IMR-90 (cell line): ENCODE data around the gene INF2. TPM values are rescaled to one million over a fixed set of nuclear protein-coding genes. Genes with fewer than 3 reads are reported as not detected.

Experiments used
- ATAC-seq: fragments of 200-7000 bp; cut with Tn5 transposase; 2 replicates; pipeline ENCODE4 v1.9.1; 2020; ENCODE audit warnings: low read depth, mild to moderate bottlenecking, moderate library complexity
- BruUV-seq: library from RNA; stranded (reverse); fragments of 400-500 nt; replicated peaks from 2 replicates; lab custom pipeline; 2021; lab: Mats Ljungman, UMichigan
- CTCF ChIA-PET: fragments of 300-600 bp; formaldehyde crosslinking; extraction: SDS; loops from one replicate; lab custom pipeline; 2021; ENCODE audit warnings: antibody characterized with exemption; lab: Yijun Ruan, JAX
- POLR2A ChIA-PET: fragments of 300-600 bp; sonication (Branson Sonifier 250); formaldehyde crosslinking; loops from one replicate; lab custom pipeline; 2022; ENCODE audit warnings: antibody characterized with exemption; ENCODE audit not compliant: unreplicated experiment; lab: Charles Lee
- DNase-seq: peaks from one replicate; pipeline ENCODE4 v3.0.0; 2013
- H2AFZ ChIP-seq: replicated peaks from 2 replicates; pipeline ENCODE3; 2013; ENCODE audit warnings: low read length, mild to moderate bottlenecking; ENCODE audit not compliant: poor library complexity
- H2AK5ac ChIP-seq: 2 replicates; pipeline ENCODE4 v1.6.1; 2013; ENCODE audit warnings: low read depth, low read length, inconsistent platforms
- H2AK9ac ChIP-seq: replicated peaks from 2 replicates; pipeline ENCODE3; 2013; ENCODE audit warnings: mild to moderate bottlenecking, low read depth, low read length, moderate library complexity; ENCODE audit not compliant: poor library complexity
- H2BK120ac ChIP-seq: 2 replicates; pipeline ENCODE4 v1.6.1; 2013; ENCODE audit warnings: low read depth, low read length, inconsistent platforms
- H2BK15ac ChIP-seq: 3 replicates; pipeline ENCODE4 v1.6.1; 2013; ENCODE audit warnings: low read depth, low read length, inconsistent platforms
- H2BK20ac ChIP-seq: 2 replicates; pipeline ENCODE4 v1.6.1; 2013; ENCODE audit warnings: low read depth, mild to moderate bottlenecking, inconsistent platforms, low read length, moderate library complexity
- H2BK5ac ChIP-seq: 2 replicates; pipeline ENCODE4 v1.6.1; 2013; ENCODE audit warnings: mild to moderate bottlenecking, low read depth, low read length, inconsistent platforms; ENCODE audit not compliant: poor library complexity, severe bottlenecking
- H3K14ac ChIP-seq: replicated peaks from 2 replicates; pipeline ENCODE4 v1.6.1; 2013; ENCODE audit warnings: low read depth, low read length, inconsistent platforms
- H3K18ac ChIP-seq: 2 replicates; pipeline ENCODE4 v1.6.1; 2013; ENCODE audit warnings: low read depth, low read length, control low read depth
- H3K23ac ChIP-seq: 2 replicates; pipeline ENCODE4 v1.6.1; 2013; ENCODE audit warnings: low read depth, low read length, inconsistent platforms
- H3K27ac ChIP-seq: 2 replicates; pipeline ENCODE4 v1.5.1; 2013; ENCODE audit warnings: mild to moderate bottlenecking, control low read depth, low read length; ENCODE audit not compliant: insufficient read depth
- H3K27me3 ChIP-seq: 2 replicates; pipeline ENCODE4 v1.6.1; 2013; ENCODE audit warnings: low read length; ENCODE audit not compliant: control insufficient read depth, insufficient read depth
- H3K36me3 ChIP-seq: 2 replicates; pipeline ENCODE4 v1.6.1; 2013; ENCODE audit warnings: low read length, mixed read lengths; ENCODE audit not compliant: control insufficient read depth, insufficient read depth
- H3K4ac ChIP-seq: 2 replicates; pipeline ENCODE4 v1.6.1; 2013; ENCODE audit warnings: low read depth, low read length, inconsistent platforms
- H3K4me1 ChIP-seq: 2 replicates; pipeline ENCODE4 v1.6.1; 2013; ENCODE audit warnings: low read length, mixed read lengths; ENCODE audit not compliant: control insufficient read depth, insufficient read depth
- H3K4me2 ChIP-seq: 2 replicates; pipeline ENCODE4 v1.6.1; 2013; ENCODE audit warnings: low read depth, mild to moderate bottlenecking, control low read depth, low read length, moderate library complexity
- H3K4me3 ChIP-seq: 2 replicates; pipeline ENCODE4 v1.5.1; 2013; ENCODE audit warnings: low read depth, mild to moderate bottlenecking, control low read depth, low read length, moderate library complexity; ENCODE audit not compliant: insufficient read depth
- H3K56ac ChIP-seq: 2 replicates; pipeline ENCODE4 v1.6.1; 2013; ENCODE audit warnings: low read length, inconsistent platforms; ENCODE audit not compliant: insufficient read depth; ENCODE audit errors: extremely low read depth
- H3K79me1 ChIP-seq, 2 experiments: 2 replicates each; pipeline ENCODE4 v1.6.1; 2013; ENCODE audit warnings: low read length in 2 of 2, inconsistent platforms in 1 of 2, low read depth in 1 of 2
- H3K9ac ChIP-seq: 2 replicates; pipeline ENCODE4 v1.6.1; 2013; ENCODE audit warnings: low read depth, low read length, control low read depth
- H3K9me1 ChIP-seq: 2 replicates; pipeline ENCODE4 v1.6.1; 2013; ENCODE audit warnings: low read length, inconsistent platforms; ENCODE audit not compliant: insufficient read depth
- H3K9me3 ChIP-seq: 2 replicates; pipeline ENCODE4 v1.6.1; 2013; ENCODE audit warnings: low read length; ENCODE audit not compliant: control insufficient read depth, insufficient read depth
- H4K20me1 ChIP-seq: 2 replicates; pipeline ENCODE4 v1.6.1; 2013; ENCODE audit warnings: low read length, inconsistent platforms; ENCODE audit not compliant: insufficient read depth
- H4K5ac ChIP-seq: 2 replicates; pipeline ENCODE4 v1.6.1; 2013; ENCODE audit warnings: mild to moderate bottlenecking, low read depth, low read length, control low read depth
- H4K8ac ChIP-seq, 2 experiments: 2 replicates each; pipeline ENCODE4 v1.6.1; 2013; ENCODE audit warnings: low read depth in 2 of 2, low read length in 2 of 2, control low read depth in 1 of 2, inconsistent platforms in 1 of 2
- H4K91ac ChIP-seq: 2 replicates; pipeline ENCODE4 v1.6.1; 2013; ENCODE audit warnings: low read depth, low read length, inconsistent platforms; ENCODE audit not compliant: insufficient read depth
- BHLHE40 ChIP-seq: fragments of 150-350 bp; IDR thresholded peaks from 2 replicates; pipeline ENCODE4 v1.6.1; 2016; ENCODE audit warnings: mild to moderate bottlenecking, low read depth, low read length
- CEBPB ChIP-seq: IDR thresholded peaks from 2 replicates; pipeline ENCODE4 v1.6.1; 2012; ENCODE audit warnings: low read depth, low read length, improper control_type of control experiment
- CHD1 ChIP-seq: IDR thresholded peaks from 2 replicates; pipeline ENCODE4 v1.6.1; 2012; ENCODE audit warnings: low read depth, low read length, improper control_type of control experiment
- CTCF ChIP-seq: conservative IDR thresholded peaks from 2 replicates; pipeline ENCODE4 v1.5.1; 2012; ENCODE audit warnings: mild to moderate bottlenecking, low read depth, low read length, improper control_type of control experiment
- FOS ChIP-seq: fragments of 150-350 bp; IDR thresholded peaks from 2 replicates; pipeline ENCODE4 v1.6.1; 2016; ENCODE audit warnings: low read depth, low read length
- MAZ ChIP-seq: IDR thresholded peaks from 2 replicates; pipeline ENCODE4 v1.6.1; 2012; ENCODE audit warnings: low read depth, mild to moderate bottlenecking, low read length, improper control_type of control experiment, moderate library complexity, borderline replicate concordance
- MXI1 ChIP-seq: IDR thresholded peaks from 2 replicates; pipeline ENCODE4 v1.6.1; 2012; ENCODE audit warnings: low read depth, mild to moderate bottlenecking, low read length, moderate library complexity, borderline replicate concordance
- NFE2L2 ChIP-seq: fragments of 150-350 bp; IDR thresholded peaks from 2 replicates; pipeline ENCODE4 v1.6.1; 2016; ENCODE audit warnings: low read depth, mild to moderate bottlenecking, low read length
- POLR2A ChIP-seq: IDR thresholded peaks from 2 replicates; pipeline ENCODE4 v1.6.1; 2012; ENCODE audit warnings: mild to moderate bottlenecking, low read depth, low read length
- RAD21 ChIP-seq: IDR thresholded peaks from 2 replicates; pipeline ENCODE4 v1.6.1; 2012; ENCODE audit warnings: low read length, improper control_type of control experiment
- RFX5 ChIP-seq: IDR thresholded peaks from 2 replicates; pipeline ENCODE4 v1.8.0; 2012; ENCODE audit warnings: low read depth, mild to moderate bottlenecking, low read length, moderate library complexity
- SMC3 ChIP-seq: fragments of 150-350 bp; IDR thresholded peaks from 2 replicates; pipeline ENCODE4 v1.6.1; 2016; ENCODE audit warnings: low read depth, mild to moderate bottlenecking, antibody characterized with exemption, low read length, moderate library complexity
- USF2 ChIP-seq: fragments of 150-350 bp; IDR thresholded peaks from 2 replicates; pipeline ENCODE4 v1.6.1; 2017; ENCODE audit warnings: mild to moderate bottlenecking, antibody characterized with exemption, low read length, low read depth
- WGBS, 2 experiments: methylation state at CpG; one replicate each; pipeline versions ENCODE4 v1.1.5 to v1.1.7; 2013; ENCODE audit warnings: missing lambda C conversion rate in 2 of 2; ENCODE audit not compliant: insufficient read length in 1 of 2; ENCODE audit errors: extremely low coverage in 2 of 2; 5-methylcytosine and 5-hydroxymethylcytosine counted together
- dilution Hi-C: fragments of 300-500 bp; cut with HindIII; formaldehyde crosslinking; loops from one replicate; pipeline ENCODE4 v1.14.3; 2018; ENCODE audit warnings: low sequenced_read_pairs; ENCODE audit not compliant: unreplicated experiment
- in situ Hi-C: fragments of 300-500 bp; cut with MboI; formaldehyde crosslinking; loops from 3 replicates; pipeline ENCODE4 v1.14.3; 2019; ENCODE audit warnings: low sequenced_read_pairs, inconsistent platforms, mixed read lengths
- intact Hi-C: fragments of 100-400 bp; cut with micrococcal nuclease; formaldehyde crosslinking; loops from 2 replicates; pipeline ENCODE4 v1.10.0; 2022
- polyA plus RNA-seq, 3 experiments: library from polyadenylated mRNA; depleted of rRNA; stranded (reverse); fragments of >200 nt; gene quantifications; 2 replicates each; pipeline ENCODE4 v1.2.3, GENCODE V29; 2012; ENCODE audit warnings: low replicate concordance in 1 of 3
- total RNA-seq: library from RNA; depleted of rRNA; stranded (reverse); fragments of >200 nt; gene quantifications from 2 replicates; pipeline ENCODE4 v1.2.3, GENCODE V29; 2012

INF2 gene
- total and polyA plus RNA-seq, 2 of the 4 experiments (the other 2 are of a cell fraction): 16.8 to 62.1 TPM

GRCh38 chr14:104696671-104697316 is 7.4 kb downstream of the INF2 start:
- Histone ChIP-seq H3K56ac (no peak overlapping the region), H3K14ac (no peak overlapping the region), H3K27ac (no peak overlapping the region), H3K18ac (no peak overlapping the region), H4K20me1 (peaks cover 100% of the 10 kb centered on the region), H2BK5ac (no peak overlapping the region), H2BK15ac (no peak overlapping the region), H3K4me1 (peaks cover 31% of the 10 kb centered on the region), H3K9me1 (no peaks in the 10 kb centered on the region; the same call in 1 of the 2 replicates), H4K5ac (no peak overlapping the region), H3K4ac (no peak overlapping the region), H3K79me1 (peaks cover 12 to 86% of the 10 kb centered on the region in 2 experiments), H2AK9ac (peak overlapping the region; percentile 44), H2AK5ac (no peak overlapping the region), H2AFZ (no peak overlapping the region), H3K36me3 (peaks cover 38% of the 10 kb centered on the region), H4K91ac (no peak overlapping the region), H3K4me3 (no peak overlapping the region), H4K8ac (no peak overlapping the region), H3K23ac (no peak overlapping the region), H3K27me3 (no peaks in the 10 kb centered on the region), H3K4me2 (no peak overlapping the region), H2BK120ac (no peak overlapping the region), H2BK20ac (no peak overlapping the region), H3K9ac (no peak overlapping the region), H3K9me3 (no peaks in the 10 kb centered on the region)
- in situ Hi-C loops (no loop called here), dilution Hi-C loops (no loop called here), intact Hi-C loops (no loop called here)
- whole genome bisulfite sequencing, 2 experiments: 94% methylated on average over 5 of the region's 14 CpGs; no CpG with 5 or more reads in 1 of the 2 experiments
- no TSS peak for BruUV-seq
- POLR2A ChIA-PET: no interaction called here
- DNase-seq (no peak), ATAC-seq (no peak)
- CTCF ChIA-PET: interaction anchor here (0.8 kb wide), 1 partner anchor 12 kb away, joined by 3 read pairs; no protein-coding TSS in a partner anchor
- no peak for TF ChIP-seq USF2
- no peak for TF ChIP-seq CTCF
- TF ChIP-seq RAD21: no peak
- no peak for TF ChIP-seq POLR2A
- TF ChIP-seq RFX5: no peak
- no peak for TF ChIP-seq SMC3
- no peak for TF ChIP-seq MXI1
- TF ChIP-seq CEBPB: no peak
- TF ChIP-seq BHLHE40: no peak
- no peak for TF ChIP-seq FOS
- TF ChIP-seq NFE2L2: no peak
- no peak for TF ChIP-seq MAZ
- TF ChIP-seq CHD1: no peak
